Kidney epithelial cell (primary cell): Measurements from ENCODE around the gene AMIGO3. TPM values are rescaled to one million over a fixed set of nuclear protein-coding genes. Genes with fewer than 3 reads are reported as not detected.

Experiments used
- DNase-seq: peaks from one replicate; pipeline ENCODE4 v3.0.0-alpha.2; 2010; ENCODE audit warnings: low read depth
- H3K27me3 ChIP-seq: 2 replicates; pipeline ENCODE4 v1.6.0; 2011; ENCODE audit warnings: low read length; ENCODE audit not compliant: control insufficient read depth, insufficient read depth
- H3K36me3 ChIP-seq: 2 replicates; pipeline ENCODE4 v1.5.1; 2011; ENCODE audit warnings: low read length; ENCODE audit not compliant: control insufficient read depth, insufficient read depth
- H3K4me3 ChIP-seq: 2 replicates; pipeline ENCODE4 v1.5.1; 2011; ENCODE audit warnings: low read depth, mild to moderate bottlenecking, control low read depth, low read length
- total RNA-seq: library from RNA; depleted of rRNA; stranded (reverse); fragments of >200 nt; gene quantifications from 2 replicates; pipeline ENCODE4 v1.2.3, GENCODE V29; 2015
- TF ChIP-seq, protein P1 (sequence below): IDR thresholded peaks from 2 replicates; pipeline ENCODE4 v1.5.1; 2011; ENCODE audit warnings: mild to moderate bottlenecking, moderate library complexity, low read length, control low read depth, inconsistent platforms; ENCODE audit not compliant: insufficient read depth, poor library complexity, severe bottlenecking

Gene AMIGO3
- total RNA-seq, 1 donor from 2014 or later: not detected

DNA sequence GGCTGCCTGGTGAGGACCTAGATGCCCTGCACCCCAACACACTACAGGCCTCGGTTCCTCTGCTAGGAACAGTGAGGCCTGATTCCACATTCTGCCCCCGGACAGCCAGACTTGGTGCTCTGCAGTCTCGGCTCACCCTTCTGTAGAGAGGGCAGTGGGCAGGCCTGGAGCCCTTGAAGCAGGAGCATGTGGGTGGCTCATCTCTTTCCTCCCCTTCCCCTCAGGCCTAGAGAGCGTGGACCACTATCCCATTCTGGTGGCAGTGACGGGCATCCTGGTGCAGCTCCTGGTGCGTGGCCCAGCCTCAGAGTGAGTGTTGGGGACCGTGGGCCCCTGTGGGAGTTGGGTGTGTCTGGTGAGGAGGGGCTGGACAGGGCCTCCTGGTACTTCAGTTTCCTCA lies 3.3 kb downstream of the AMIGO3 start:
- no peak overlapping the region for H3K4me3 ChIP-seq
- TF ChIP-seq, protein P1, sequence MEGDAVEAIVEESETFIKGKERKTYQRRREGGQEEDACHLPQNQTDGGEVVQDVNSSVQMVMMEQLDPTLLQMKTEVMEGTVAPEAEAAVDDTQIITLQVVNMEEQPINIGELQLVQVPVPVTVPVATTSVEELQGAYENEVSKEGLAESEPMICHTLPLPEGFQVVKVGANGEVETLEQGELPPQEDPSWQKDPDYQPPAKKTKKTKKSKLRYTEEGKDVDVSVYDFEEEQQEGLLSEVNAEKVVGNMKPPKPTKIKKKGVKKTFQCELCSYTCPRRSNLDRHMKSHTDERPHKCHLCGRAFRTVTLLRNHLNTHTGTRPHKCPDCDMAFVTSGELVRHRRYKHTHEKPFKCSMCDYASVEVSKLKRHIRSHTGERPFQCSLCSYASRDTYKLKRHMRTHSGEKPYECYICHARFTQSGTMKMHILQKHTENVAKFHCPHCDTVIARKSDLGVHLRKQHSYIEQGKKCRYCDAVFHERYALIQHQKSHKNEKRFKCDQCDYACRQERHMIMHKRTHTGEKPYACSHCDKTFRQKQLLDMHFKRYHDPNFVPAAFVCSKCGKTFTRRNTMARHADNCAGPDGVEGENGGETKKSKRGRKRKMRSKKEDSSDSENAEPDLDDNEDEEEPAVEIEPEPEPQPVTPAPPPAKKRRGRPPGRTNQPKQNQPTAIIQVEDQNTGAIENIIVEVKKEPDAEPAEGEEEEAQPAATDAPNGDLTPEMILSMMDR: no peak
- no peak for DNase-seq
- H3K36me3 ChIP-seq: no peaks in the 10 kb centered on the region
- peaks cover 11% of the 10 kb centered on the region for H3K27me3 ChIP-seq

DNA sequence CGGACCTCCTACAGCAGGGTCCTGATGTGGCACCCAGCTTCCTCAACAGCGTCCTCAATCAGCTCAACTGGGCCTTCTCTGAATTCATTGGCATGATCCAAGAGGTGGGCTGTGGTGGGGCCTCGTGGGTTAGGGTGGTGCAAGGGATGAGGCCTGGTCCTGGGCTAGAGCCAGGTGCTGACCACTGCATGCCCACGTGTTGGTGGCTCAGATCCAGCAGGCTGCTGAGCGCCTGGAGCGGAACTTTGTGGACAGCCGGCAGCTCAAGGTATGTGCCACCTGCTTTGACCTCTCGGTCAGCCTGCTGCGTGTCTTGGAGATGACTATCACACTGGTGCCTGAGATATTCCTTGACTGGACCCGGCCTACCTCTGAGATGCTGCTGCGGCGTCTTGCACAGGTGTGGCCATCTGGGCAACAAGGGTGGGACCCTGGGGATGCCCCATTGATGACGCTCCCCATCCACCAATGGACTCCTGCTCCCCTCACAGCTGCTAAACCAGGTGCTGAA lies 3.8 kb downstream of the AMIGO3 start:
- no peaks in the 10 kb centered on the region for H3K36me3 ChIP-seq
- TF ChIP-seq, protein P1: no peak
- no peak for DNase-seq
- H3K4me3 ChIP-seq: no peak overlapping the region
- peaks cover 11% of the 10 kb centered on the region for H3K27me3 ChIP-seq

DNA sequence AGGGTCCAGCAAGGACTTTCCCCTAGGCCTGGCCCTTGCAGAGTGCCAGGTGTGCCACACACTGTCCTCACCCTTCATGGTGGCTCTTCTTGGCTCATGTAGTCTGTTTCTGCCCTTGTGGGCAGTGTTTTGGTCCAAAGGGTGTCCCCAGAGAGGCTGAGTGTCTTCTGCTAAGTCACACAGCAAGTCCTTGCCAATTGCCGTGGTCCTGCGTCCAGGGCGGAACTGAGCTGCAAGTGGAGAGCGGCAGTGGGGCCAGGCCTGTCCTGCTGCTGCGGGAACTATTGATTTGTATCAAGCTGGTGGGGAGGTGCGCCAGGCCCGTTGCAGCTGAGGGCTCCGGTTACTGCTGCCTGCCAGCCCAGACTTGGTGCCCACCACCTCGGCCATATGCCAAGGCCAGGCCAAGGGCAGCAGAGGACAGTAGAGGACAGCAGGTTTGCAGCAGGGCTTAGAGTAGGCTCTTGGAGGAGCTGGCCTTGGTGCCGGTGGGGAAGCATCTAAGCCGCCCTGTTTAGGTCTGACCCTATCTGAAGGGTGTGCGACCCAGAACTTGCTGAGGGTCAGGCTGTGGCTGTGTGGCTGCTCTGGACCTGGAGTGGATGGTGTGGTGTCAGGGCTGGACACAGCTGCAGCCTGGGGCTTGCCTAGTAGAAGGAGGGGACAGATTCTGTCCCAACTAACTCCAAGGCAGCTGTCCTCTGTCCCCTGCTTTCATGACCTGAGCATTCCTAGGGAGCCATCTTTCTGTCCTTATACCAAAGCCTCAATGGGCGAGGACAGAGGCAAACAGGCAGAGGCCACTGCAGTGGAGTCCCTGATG lies 4.5 kb downstream of the AMIGO3 start:
- no peak for DNase-seq
- H3K4me3 ChIP-seq: no peak overlapping the region
- H3K36me3 ChIP-seq: no peaks in the 10 kb centered on the region
- TF ChIP-seq, protein P1: no peak
- peaks cover 11% of the 10 kb centered on the region for H3K27me3 ChIP-seq

DNA sequence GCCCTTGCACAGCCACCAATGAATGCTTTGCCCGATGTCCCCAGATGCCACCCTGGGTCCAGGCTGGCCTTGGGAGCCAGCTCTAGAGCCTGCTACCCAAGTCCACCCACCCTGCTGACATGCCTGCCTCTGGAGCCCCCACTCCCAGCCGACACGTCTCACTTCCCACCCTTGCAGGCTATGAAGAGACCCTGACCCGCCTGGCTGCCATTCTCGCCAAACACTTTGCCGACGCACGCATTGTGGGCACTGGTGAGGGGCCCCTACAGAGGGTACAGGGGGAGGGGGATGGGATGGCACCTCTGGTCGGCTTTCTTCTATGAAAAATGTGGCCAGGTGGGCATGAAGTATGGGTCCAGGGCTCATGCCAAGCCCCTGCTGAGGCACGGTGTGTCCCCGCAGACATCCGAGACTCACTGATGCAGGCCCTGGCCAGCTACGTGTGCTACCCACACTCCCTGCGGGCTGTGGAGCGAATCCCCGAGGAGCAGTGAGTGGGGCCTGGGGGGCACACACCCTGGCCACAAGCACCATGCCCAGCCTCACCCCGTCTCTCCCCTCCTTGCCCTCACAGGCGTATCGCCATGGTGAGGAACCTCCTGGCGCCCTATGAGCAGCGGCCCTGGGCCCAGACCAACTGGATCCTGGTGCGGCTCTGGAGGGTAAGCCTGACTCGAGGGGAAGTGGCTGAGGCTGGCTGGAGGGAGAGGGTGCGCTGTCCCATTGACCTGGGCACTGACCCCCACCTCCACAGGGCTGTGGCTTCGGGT lies 6.0 kb downstream of the AMIGO3 start:
- TF ChIP-seq, protein P1: no peak
- no peak for DNase-seq
- H3K4me3 ChIP-seq: no peak overlapping the region
- H3K27me3 ChIP-seq: peaks cover 5% of the 10 kb centered on the region
- H3K36me3 ChIP-seq: no peaks in the 10 kb centered on the region

DNA sequence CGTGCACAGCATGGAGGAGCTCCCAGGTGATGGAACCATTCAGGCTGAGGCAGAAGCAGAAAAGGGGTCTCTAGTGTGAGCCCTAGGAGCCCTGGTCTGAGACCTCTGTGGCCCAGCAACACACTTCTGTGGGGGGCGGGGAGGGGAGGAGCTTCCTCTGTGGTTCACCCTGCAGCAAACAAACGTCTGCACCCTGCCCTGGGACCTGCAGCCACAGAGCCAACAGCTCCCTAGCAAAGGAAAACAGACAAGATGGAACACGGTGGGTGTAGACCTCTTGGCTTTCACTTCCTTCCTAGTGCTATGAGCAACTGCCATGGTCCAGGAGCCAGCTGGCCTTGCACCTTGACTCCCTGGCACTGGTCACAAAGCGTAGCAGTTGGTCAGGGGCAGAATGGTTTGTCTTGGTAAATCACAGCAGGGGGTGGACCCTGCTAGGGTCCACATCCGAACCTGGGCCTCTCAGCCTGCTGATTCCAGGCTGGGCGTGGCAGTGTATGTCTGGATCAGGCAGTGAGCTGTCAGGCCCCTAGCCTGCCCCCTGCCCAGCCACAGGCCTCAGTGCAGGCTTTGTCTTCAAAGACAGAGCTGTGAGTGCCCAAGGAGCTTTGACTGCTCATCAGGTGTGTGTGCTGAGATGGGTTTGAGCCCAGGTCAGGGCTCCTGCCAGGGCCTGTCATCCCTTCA lies 6.7 kb downstream of the AMIGO3 start:
- Histone ChIP-seq H3K4me3 (no peak overlapping the region), H3K36me3 (no peaks in the 10 kb centered on the region), H3K27me3 (no peaks in the 10 kb centered on the region)
- no peak for DNase-seq
- TF ChIP-seq, protein P1: no peak
